Fibroblast of mammary gland (primary cell): ENCODE measurements around the gene RC3H1.

ENCODE experiments used
- DNase-seq: peaks from one replicate; pipeline ENCODE4 v3.0.0-alpha.2; 2010; ENCODE audit warnings: low read depth
- H3K4me3 ChIP-seq: 2 replicates; pipeline ENCODE4 v1.5.1; 2011; ENCODE audit warnings: low read depth, mild to moderate bottlenecking, low read length, moderate library complexity; ENCODE audit not compliant: control insufficient read depth
- TF ChIP-seq, protein P1 (sequence below): conservative IDR thresholded peaks from 2 replicates; pipeline ENCODE4 v1.5.1; 2011; ENCODE audit warnings: low read depth, low read length, inconsistent platforms; ENCODE audit not compliant: control insufficient read depth, insufficient read depth

The RC3H1 gene

DNA sequence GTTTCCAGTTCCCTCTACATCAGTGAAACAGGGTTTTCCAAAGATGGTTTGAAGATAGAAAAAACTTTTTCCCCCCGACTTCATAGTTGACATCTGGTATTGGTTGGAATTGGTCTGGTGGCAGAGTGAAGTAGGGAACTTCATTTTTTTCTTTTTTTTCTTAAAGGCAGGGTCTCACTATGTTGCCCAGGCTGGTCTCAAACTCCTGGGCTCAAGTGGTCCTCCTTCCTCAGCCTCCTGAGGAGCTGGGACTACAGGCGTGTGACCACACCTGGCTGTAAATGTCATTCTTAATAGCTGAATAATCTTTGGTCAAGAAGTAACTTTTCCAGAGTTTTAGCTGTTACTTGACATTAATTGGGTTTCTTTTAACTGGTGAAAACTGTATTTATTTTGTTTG, 132.3 kb downstream of the RC3H1 start:
- DNase-seq, result no peak
- TF ChIP-seq, protein P1, sequence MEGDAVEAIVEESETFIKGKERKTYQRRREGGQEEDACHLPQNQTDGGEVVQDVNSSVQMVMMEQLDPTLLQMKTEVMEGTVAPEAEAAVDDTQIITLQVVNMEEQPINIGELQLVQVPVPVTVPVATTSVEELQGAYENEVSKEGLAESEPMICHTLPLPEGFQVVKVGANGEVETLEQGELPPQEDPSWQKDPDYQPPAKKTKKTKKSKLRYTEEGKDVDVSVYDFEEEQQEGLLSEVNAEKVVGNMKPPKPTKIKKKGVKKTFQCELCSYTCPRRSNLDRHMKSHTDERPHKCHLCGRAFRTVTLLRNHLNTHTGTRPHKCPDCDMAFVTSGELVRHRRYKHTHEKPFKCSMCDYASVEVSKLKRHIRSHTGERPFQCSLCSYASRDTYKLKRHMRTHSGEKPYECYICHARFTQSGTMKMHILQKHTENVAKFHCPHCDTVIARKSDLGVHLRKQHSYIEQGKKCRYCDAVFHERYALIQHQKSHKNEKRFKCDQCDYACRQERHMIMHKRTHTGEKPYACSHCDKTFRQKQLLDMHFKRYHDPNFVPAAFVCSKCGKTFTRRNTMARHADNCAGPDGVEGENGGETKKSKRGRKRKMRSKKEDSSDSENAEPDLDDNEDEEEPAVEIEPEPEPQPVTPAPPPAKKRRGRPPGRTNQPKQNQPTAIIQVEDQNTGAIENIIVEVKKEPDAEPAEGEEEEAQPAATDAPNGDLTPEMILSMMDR, result no peak
- H3K4me3 ChIP-seq, result no peak overlapping the region

DNA sequence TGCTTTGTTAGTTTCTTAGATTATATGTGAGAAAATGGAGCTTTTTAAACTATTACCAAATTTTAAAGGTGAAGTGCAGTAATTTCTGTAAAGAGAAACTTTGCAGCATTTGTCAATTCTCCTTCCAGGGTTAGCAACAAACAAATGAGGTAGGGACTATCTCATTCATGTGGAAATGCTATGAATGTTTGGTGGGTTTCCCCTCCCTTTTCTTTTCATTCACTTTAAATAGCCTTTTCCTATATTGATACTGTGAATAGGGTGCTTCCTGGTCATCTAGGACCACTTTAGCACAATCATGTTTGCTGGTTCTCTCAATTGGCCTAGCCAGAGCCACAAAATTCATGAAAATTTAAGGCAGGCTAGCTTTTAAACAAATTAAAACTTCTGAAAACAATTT, 133.4 kb downstream of the RC3H1 start:
- no peak overlapping the region for H3K4me3 ChIP-seq
- TF ChIP-seq, protein P1, result no peak
- DNase-seq, result no peak

DNA sequence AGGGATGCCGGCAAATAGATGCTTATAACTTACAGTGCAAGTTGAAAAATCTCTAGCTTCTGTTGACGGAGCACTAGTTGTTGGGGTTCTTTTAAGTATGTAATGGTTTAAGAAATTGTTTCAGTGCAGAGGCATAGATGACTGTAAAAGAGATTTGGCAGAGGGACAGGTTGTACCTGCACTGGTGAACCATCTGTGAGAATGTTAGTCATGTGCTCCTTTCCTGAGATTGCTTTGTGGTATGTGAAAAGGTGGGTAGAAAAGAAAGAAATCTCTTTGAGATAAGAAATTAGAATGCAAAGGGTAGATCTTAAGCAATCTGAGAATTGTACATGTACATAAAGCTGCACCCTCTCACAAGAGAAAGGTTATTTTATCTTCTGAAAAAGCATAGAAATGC, 134.5 kb downstream of the RC3H1 start:
- no peak for DNase-seq
- TF ChIP-seq, protein P1, result no peak
- no peak overlapping the region for H3K4me3 ChIP-seq

DNA sequence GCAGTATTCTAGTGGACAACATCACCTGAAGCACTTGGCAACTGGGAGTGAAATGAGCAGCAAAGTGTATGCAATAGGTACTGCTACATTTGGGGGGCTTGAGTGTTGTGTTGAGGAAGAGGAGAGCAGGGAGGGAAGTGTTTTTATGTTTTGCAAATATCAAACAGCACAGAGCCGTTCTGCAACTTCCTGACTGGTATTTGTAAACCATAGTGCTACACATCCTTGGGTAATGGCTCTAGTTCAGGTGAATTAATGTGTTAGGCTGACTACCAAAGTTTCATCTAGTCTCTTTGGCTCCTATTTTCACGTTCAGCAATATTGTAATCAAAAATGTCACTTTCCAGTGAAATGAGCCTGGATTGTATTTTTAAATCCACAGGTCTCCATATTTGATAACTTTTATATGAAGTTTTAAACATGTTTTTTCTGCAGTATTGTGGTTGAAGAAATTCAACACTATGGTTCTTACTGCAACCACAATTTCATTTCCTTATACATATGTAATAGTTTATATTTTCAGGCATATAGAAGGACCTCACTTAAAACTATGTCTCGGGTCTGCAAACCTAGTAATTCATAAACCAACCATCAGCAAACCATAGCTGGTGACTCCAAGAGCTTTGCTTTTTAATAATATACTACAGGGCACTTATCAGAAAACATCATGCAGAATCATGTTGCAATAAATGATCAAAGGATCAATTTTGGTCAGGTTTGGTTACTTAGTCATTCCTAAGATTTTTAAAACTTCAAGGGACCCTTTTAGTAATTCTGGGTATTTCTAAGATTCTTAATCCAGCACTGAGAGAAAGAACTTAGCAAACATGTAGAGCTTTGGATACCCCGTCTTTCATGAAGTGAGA, 135.2 kb downstream of the RC3H1 start:
- DNase-seq, result no peak
- TF ChIP-seq, protein P1, result no peak
- H3K4me3 ChIP-seq, result no peak overlapping the region

DNA sequence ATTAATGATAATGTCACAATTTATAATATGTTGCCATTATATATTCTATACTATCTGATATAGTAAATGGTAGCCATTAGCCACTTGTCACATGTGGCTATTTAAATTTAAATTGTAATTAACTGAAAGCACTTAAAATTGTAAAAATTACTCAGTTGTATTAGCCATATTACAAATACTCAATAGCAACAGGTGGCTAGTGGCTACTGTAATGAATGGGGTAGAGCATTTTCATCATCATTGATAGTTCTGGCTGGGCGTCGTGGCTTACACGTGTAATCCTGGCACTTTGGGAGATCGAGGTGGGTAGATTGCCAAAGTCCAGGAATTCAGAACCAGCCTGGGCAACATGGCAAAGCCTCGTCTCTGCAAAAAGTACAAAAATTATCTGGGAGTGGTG, 137.5 kb downstream of the RC3H1 start:
- TF ChIP-seq, protein P1, result no peak
- no peak overlapping the region for H3K4me3 ChIP-seq

More for the DNA sequence above, 137.5 kb downstream of the RC3H1 start:
- DNase-seq, result no peak
